Measurements from ENCODE around the gene EVI2B. TPM values are rescaled to one million over a fixed set of nuclear protein-coding genes. Genes with fewer than 3 reads are reported as not detected.

EVI2B gene
- total RNA-seq, 4 donors from 2014 or later: 1.4 to 21.0 (median 5.6) TPM

DNA sequence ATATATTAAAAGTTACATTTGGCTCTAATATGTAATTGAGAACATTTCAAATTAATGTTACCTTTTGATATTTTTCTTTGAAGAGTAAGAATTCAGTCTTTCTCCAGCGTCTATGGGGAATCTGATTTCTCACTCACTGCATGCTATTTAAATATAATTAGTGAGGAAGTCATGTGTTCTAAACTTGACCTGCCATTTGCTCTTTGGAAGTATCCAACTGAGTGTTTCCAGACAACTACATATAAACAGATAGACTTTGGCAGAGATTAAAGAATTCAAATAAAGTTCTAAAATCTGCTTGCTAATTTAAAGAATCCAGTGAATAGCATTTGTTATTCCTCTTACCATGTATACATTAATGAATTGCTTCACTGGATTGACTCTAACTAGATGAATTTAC is 40.3 kb downstream of the EVI2B start:
- no peak for DNase-seq
- peaks cover 0 to 19% (median 2%) of the 10 kb centered on the region in 4 donors for H3K36me3 ChIP-seq

DNA sequence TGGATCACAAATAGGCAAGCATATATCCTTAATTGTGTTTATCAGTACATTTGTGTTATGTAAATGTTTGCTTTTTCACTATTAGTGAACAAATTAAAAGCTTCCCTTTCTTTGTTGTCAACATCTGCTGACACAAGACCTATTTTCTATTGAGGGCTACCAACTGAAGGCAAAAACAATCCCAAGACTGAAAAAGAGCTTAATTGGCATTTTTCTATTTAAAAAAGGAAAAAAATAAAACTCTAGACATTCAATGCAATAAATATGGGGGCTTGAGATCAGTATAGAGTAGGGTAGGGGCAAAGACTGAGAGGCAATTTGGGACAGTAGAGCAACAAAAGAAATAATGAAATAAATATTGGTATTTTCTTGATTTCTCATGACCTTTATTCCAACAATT is 41.1 kb downstream of the EVI2B start:
- intact Hi-C loops (cut with DNase I; ENCODE audit: low total_unique reads): no loop called here
- peaks cover 0 to 19% (median 1%) of the 10 kb centered on the region in 4 donors for H3K36me3 ChIP-seq
- in situ Hi-C loops (cut with MboI; ENCODE audit: low pct_ligation_motif_present in 1 of 4, low pct_unique_long_range_greater_than_20kb in 1 of 4, low sequenced_read_pairs in 3 of 4): no loop called here

More for the DNA sequence above, 40.3 kb downstream of the EVI2B start:
- H3K9me3 ChIP-seq: no peaks in the 10 kb centered on the region
- H3K27ac ChIP-seq: peak overlapping the region in 1 of 4 donors; percentile 10
- in situ Hi-C loops (cut with MboI; ENCODE audit: low pct_ligation_motif_present in 1 of 4, low pct_unique_long_range_greater_than_20kb in 1 of 4, low sequenced_read_pairs in 3 of 4): no loop called here
- peaks cover 0 to 6% (median 3%) of the 10 kb centered on the region in 4 donors for H3K4me1 ChIP-seq
- no peak overlapping the region for H3K4me3 ChIP-seq
- TF ChIP-seq POLR2AphosphoS5 (IDR thresholded peaks at IDR 0.05) (no peak), POLR2A (IDR thresholded peaks at IDR 0.05) (no peak), EP300 (IDR thresholded peaks at IDR 0.05; ENCODE audit: low read depth) (no peak)
- TF ChIP-seq, protein P1, sequence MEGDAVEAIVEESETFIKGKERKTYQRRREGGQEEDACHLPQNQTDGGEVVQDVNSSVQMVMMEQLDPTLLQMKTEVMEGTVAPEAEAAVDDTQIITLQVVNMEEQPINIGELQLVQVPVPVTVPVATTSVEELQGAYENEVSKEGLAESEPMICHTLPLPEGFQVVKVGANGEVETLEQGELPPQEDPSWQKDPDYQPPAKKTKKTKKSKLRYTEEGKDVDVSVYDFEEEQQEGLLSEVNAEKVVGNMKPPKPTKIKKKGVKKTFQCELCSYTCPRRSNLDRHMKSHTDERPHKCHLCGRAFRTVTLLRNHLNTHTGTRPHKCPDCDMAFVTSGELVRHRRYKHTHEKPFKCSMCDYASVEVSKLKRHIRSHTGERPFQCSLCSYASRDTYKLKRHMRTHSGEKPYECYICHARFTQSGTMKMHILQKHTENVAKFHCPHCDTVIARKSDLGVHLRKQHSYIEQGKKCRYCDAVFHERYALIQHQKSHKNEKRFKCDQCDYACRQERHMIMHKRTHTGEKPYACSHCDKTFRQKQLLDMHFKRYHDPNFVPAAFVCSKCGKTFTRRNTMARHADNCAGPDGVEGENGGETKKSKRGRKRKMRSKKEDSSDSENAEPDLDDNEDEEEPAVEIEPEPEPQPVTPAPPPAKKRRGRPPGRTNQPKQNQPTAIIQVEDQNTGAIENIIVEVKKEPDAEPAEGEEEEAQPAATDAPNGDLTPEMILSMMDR (IDR thresholded peaks at IDR 0.05): no peak
- H3K27me3 ChIP-seq: no peaks in the 10 kb centered on the region
- 67 to 71% methylated on average over 1 of the region's 1 CpG for WGBS, 2 donors (ENCODE audit: low coverage in 1 of 2)
- intact Hi-C loops (cut with DNase I; ENCODE audit: low total_unique reads): no loop called here

DNA sequence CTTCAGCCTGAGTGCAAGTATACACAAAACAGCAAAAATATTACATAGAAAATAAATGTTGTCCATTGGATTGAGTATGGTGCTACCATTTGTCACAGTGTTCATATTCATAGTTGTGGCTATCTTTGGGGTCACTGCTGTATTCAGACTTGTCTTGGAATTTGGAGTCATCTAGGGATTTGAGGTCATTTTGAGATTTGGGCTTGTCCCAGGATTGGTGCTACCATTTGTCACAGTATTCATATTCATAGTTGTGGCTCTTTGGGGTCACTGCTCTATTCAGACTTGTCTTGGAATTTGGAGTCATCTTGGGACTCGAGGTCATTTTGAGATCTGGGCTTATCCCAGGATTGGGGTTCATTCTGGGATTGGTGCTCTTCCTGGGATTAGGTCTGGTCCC is 41.6 kb downstream of the EVI2B start:
- no peak for TF ChIP-seq POLR2AphosphoS5 (IDR thresholded peaks at IDR 0.05)
- no peak for TF ChIP-seq POLR2A (IDR thresholded peaks at IDR 0.05)
- TF ChIP-seq, protein P1 (IDR thresholded peaks at IDR 0.05): no peak
- TF ChIP-seq EP300 (IDR thresholded peaks at IDR 0.05; ENCODE audit: low read depth): no peak
- H3K4me3 ChIP-seq: no peak overlapping the region
- in situ Hi-C loops (cut with MboI; ENCODE audit: low pct_ligation_motif_present in 1 of 4, low pct_unique_long_range_greater_than_20kb in 1 of 4, low sequenced_read_pairs in 3 of 4): no loop called here
- peaks cover 0 to 6% (median 3%) of the 10 kb centered on the region in 4 donors for H3K4me1 ChIP-seq
- no peaks in the 10 kb centered on the region for H3K27me3 ChIP-seq
- DNase-seq: no peak
- H3K36me3 ChIP-seq: peaks cover 0 to 16% (median 2%) of the 10 kb centered on the region in 4 donors
- no peak overlapping the region for H3K27ac ChIP-seq
- WGBS, 2 donors (ENCODE audit: low coverage in 1 of 2): 71% methylated on average over 1 of the region's 1 CpG; no CpG with 5 or more reads in 1 of the 2 donors
- intact Hi-C loops (cut with DNase I; ENCODE audit: low total_unique reads): no loop called here
- no peaks in the 10 kb centered on the region for H3K9me3 ChIP-seq

More for the DNA sequence above, 41.1 kb downstream of the EVI2B start:
- no peak for TF ChIP-seq POLR2AphosphoS5 (IDR thresholded peaks at IDR 0.05)
- no peak for TF ChIP-seq POLR2A (IDR thresholded peaks at IDR 0.05)
- TF ChIP-seq, protein P1 (IDR thresholded peaks at IDR 0.05): no peak
- no peak for TF ChIP-seq EP300 (IDR thresholded peaks at IDR 0.05; ENCODE audit: low read depth)
- DNase-seq: no peak
- Histone ChIP-seq H3K4me3 (no peak overlapping the region), H3K4me1 (peaks cover 0 to 6% (median 3%) of the 10 kb centered on the region in 4 donors), H3K27ac (no peak overlapping the region), H3K9me3 (no peaks in the 10 kb centered on the region), H3K27me3 (no peaks in the 10 kb centered on the region)

DNA sequence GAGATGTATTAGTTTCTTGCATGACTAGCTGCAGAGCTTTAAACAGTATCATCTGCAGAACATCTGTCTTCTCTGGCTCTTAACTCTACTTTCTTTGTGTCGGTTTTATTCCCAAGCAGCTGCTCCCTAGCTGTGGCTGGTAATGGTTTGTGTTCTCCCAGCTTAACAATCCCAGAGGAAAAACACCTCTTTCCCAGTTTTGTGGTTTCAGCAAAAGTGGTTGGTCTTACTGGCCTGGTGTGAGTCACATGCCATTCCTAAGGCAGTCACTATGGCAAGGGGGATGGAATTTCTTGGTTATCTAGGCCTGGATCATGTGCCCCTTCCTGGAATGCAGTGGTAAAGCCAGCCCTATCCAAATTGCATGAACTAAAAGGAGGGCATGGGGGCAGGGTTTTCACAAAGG is 44.3 kb downstream of the EVI2B start:
- H3K27ac ChIP-seq: no peak overlapping the region
- no peak overlapping the region for H3K4me3 ChIP-seq
- no peaks in the 10 kb centered on the region for H3K9me3 ChIP-seq
- no peak for TF ChIP-seq EP300 (IDR thresholded peaks at IDR 0.05; ENCODE audit: low read depth)
- TF ChIP-seq POLR2AphosphoS5 (IDR thresholded peaks at IDR 0.05): no peak
- TF ChIP-seq, protein P1 (IDR thresholded peaks at IDR 0.05): no peak
- TF ChIP-seq POLR2A (IDR thresholded peaks at IDR 0.05): no peak
- no peak for DNase-seq
- H3K36me3 ChIP-seq: peaks cover 0 to 16% (median 6%) of the 10 kb centered on the region in 4 donors
- intact Hi-C loops (cut with DNase I; ENCODE audit: low total_unique reads): no loop called here
- peaks cover 0 to 6% (median 3%) of the 10 kb centered on the region in 4 donors for H3K4me1 ChIP-seq
- in situ Hi-C loops (cut with MboI; ENCODE audit: low pct_ligation_motif_present in 1 of 4, low pct_unique_long_range_greater_than_20kb in 1 of 4, low sequenced_read_pairs in 3 of 4): no loop called here
- 60 to 65% methylated on average over 1 of the region's 1 CpG for WGBS, 2 donors (ENCODE audit: low coverage in 1 of 2)
- no peaks in the 10 kb centered on the region for H3K27me3 ChIP-seq

Measured in transverse colon (tissue), 4 donors.